Neutrophil (primary cell): ENCODE results near the gene MCM8.

Experiments used
- H3K27ac ChIP-seq: fragments of 200-600 bp; sonication (generic); 2 replicates; pipeline ENCODE4 v1.5.1; 2016; ENCODE audit warnings: mild to moderate bottlenecking, moderate library complexity
- H3K27me3 ChIP-seq: fragments of 200-600 bp; sonication (generic); 2 replicates; pipeline ENCODE4 v1.6.0; 2016; ENCODE audit warnings: mild to moderate bottlenecking
- H3K36me3 ChIP-seq: fragments of 200-600 bp; sonication (generic); 2 replicates; pipeline ENCODE4 v1.5.1; 2017
- H3K4me1 ChIP-seq, 2 experiments: fragments of 200-600 bp in 1 of 2; sonication (generic) in 1 of 2; 1 replicate in 1 of 2; 2 replicates in 1 of 2; pipeline versions ENCODE4 v1.5.1 to v1.6.1; 2013 to 2016; ENCODE audit warnings: low read depth in 1 of 2, low read length in 1 of 2, mild to moderate bottlenecking in 1 of 2, moderate library complexity in 1 of 2; ENCODE audit not compliant: control insufficient read depth in 1 of 2, insufficient read depth in 1 of 2
- H3K4me3 ChIP-seq, 2 experiments: fragments of 200-600 bp in 1 of 2; sonication (generic) in 1 of 2; 1 replicate in 1 of 2; 2 replicates in 1 of 2; pipeline ENCODE4 v1.5.1; 2013 to 2016; ENCODE audit warnings: low read depth in 1 of 2, low read length in 1 of 2, mild to moderate bottlenecking in 1 of 2, moderate library complexity in 1 of 2
- H3K9me3 ChIP-seq: fragments of 200-600 bp; sonication (generic); 2 replicates; pipeline ENCODE4 v1.5.1; 2016
- TF ChIP-seq, protein P1 (sequence below): fragments of 200-600 bp; sonication (generic); IDR thresholded peaks from 2 replicates; pipeline ENCODE4 v1.5.1; 2016; ENCODE audit warnings: antibody characterized with exemption

Gene MCM8

DNA sequence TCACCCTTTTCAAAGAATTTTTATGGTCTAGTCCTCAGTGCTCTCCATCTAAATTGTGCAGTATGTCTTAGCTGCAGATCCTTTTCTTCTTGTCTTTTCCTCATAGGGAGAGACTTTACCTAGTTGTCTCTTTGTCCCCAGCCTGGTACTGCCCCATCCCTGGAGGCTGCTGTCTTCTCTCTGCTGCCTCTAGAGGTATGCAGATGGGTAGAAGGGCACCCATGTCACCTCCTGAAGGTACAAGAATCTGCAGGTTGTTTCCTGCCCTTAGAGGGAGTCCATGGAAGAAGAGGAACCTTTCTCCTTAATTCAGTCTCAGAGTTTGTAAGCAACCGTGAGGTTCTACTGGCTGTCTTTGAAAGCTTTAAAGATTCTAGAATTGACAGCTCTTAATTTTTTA, 39.1 kb downstream of the MCM8 start:
- no peaks in the 10 kb centered on the region for H3K9me3 ChIP-seq
- H3K36me3 ChIP-seq: peaks cover 13% of the 10 kb centered on the region
- no peaks in the 10 kb centered on the region for H3K27me3 ChIP-seq
- H3K27ac ChIP-seq: no peak overlapping the region
- TF ChIP-seq, protein P1, sequence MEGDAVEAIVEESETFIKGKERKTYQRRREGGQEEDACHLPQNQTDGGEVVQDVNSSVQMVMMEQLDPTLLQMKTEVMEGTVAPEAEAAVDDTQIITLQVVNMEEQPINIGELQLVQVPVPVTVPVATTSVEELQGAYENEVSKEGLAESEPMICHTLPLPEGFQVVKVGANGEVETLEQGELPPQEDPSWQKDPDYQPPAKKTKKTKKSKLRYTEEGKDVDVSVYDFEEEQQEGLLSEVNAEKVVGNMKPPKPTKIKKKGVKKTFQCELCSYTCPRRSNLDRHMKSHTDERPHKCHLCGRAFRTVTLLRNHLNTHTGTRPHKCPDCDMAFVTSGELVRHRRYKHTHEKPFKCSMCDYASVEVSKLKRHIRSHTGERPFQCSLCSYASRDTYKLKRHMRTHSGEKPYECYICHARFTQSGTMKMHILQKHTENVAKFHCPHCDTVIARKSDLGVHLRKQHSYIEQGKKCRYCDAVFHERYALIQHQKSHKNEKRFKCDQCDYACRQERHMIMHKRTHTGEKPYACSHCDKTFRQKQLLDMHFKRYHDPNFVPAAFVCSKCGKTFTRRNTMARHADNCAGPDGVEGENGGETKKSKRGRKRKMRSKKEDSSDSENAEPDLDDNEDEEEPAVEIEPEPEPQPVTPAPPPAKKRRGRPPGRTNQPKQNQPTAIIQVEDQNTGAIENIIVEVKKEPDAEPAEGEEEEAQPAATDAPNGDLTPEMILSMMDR: no peak
- H3K4me3 ChIP-seq: no peak overlapping the region
- no peaks in the 10 kb centered on the region for H3K4me1 ChIP-seq

DNA sequence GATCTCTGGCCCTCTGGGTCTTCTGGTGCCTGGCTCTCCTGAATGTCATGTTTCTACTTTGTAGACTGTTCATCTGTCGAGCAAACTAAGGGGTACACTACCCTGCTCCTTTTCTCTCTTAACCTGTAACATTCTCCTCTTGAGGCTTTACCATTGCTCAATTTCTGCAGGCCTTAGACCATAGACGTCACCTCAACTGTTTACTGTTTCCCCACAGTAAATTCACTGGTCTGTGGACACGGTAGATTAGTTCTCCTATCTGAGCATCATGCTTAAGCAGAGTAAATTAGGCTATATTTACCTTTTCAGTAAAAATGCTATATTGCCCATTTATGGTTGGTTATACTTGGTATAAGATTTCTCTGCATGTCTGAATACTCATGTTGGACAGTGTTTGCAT, 40.5 kb downstream of the MCM8 start:
- H3K36me3 ChIP-seq: peaks cover 7% of the 10 kb centered on the region
- peaks cover 5 to 8% of the 10 kb centered on the region in 2 experiments for H3K4me1 ChIP-seq
- no peak overlapping the region for H3K4me3 ChIP-seq
- H3K27ac ChIP-seq: no peak overlapping the region
- H3K27me3 ChIP-seq: no peaks in the 10 kb centered on the region
- TF ChIP-seq, protein P1: no peak
- H3K9me3 ChIP-seq: no peaks in the 10 kb centered on the region

DNA sequence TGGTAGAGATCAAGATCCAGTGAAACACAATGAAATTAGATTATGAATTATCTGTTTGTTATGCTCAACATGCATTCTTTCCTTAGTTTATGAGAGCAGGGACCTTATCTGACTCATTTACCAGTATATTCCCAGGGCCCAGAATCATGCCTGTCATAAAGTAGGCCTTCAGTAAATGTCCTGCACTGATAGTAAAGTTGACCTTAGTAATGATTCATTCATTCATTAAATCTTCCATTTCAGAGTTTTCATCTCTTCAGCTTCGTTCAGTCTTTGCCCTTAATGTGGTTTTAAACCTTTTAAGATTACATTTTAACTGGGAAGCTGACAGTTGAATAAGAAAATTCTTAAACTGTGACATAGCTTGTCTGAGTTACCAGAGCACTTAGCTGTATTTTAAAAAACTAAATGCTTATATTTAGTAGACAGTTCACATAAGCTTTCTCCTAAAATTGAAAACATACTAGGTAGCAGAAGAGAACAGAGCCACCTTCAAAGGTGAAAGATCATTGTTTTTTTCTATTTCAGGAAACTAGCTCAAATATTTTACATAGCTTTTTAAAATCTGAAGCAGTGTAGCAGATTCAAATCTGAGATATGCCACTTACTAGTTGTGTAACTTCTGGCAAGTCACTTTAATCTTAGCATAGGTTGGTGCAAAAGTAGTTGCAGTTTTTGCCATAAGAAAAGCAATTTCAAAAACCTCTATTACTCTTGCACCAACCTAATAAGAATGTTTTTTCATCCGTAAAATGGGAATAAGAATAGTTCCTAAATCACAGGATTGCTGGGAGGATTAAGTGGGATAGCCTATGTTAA, 41.4 kb downstream of the MCM8 start:
- peaks cover 7% of the 10 kb centered on the region for H3K36me3 ChIP-seq
- H3K27me3 ChIP-seq: no peaks in the 10 kb centered on the region
- TF ChIP-seq, protein P1: no peak
- H3K4me1 ChIP-seq: peaks cover 14 to 17% of the 10 kb centered on the region in 2 experiments
- no peaks in the 10 kb centered on the region for H3K9me3 ChIP-seq
- no peak overlapping the region for H3K4me3 ChIP-seq
- no peak overlapping the region for H3K27ac ChIP-seq

DNA sequence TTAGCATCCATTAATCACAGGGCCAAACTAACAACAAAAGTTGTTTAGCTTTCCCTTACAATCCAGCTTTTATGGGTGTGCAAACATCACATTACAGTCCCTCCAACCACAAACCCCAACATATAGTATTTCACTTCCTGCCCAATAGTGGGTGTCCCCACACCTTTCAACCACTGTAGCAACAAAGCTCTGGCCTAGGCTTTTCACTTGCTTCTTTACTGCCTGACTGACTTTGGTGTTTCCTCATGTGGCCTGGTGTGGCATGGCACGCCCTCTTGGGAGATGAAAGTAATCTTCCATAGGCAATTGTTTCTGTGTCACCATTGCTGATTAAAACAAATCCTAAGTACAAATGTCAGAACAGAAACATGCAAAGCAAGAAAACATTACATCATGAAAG, 46.3 kb downstream of the MCM8 start:
- Histone ChIP-seq H3K4me1 (peaks cover 32 to 35% of the 10 kb centered on the region in 2 experiments), H3K4me3 (no peak overlapping the region), H3K27me3 (no peaks in the 10 kb centered on the region), H3K9me3 (no peaks in the 10 kb centered on the region), H3K27ac (peak overlapping the region; percentile 74), H3K36me3 (no peaks in the 10 kb centered on the region)
- TF ChIP-seq, protein P1: no peak

DNA sequence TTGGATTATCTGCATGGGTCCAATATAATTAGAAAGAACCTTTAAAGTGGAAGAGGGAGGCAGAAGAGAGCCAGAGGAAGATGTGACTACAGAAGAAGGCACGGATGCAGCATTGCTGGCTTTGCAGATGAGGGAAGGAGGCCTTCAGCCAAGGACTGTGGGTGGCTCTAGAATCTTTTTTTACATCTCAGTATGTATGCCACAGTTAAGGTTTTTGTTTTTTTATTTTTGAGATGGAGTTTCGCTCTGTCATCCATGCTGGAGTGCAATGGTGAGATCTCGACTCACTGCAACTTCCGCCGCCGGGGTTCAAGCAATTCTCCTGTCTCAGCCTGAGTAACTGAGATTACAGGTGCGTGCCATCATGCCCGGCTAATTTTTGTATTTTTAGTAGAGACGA, 49.3 kb downstream of the MCM8 start:
- Histone ChIP-seq H3K4me1 (peaks cover 32 to 35% of the 10 kb centered on the region in 2 experiments), H3K27ac (no peak overlapping the region), H3K27me3 (no peaks in the 10 kb centered on the region), H3K4me3 (no peak overlapping the region), H3K9me3 (no peaks in the 10 kb centered on the region), H3K36me3 (no peaks in the 10 kb centered on the region)
- TF ChIP-seq, protein P1: no peak
